Mesothelial cell of epicardium (in vitro differentiated cells): ENCODE measurements around the gene ZXDC. TPM values are rescaled to one million over a fixed set of nuclear protein-coding genes. Genes with fewer than 3 reads are reported as not detected.

Experiments used
- DNase-seq, 2 experiments: peaks; one replicate each; pipeline ENCODE4 v3.0.0; 2021; ENCODE audit warnings: low spot score in 2 of 2; ENCODE audit not compliant: unreplicated experiment in 2 of 2
- H3K27ac Mint-ChIP-seq: 2 replicates; pipeline ENCODE4 v1.8.0; 2021; ENCODE audit warnings: mixed read lengths
- H3K27me3 Mint-ChIP-seq: 2 replicates; pipeline ENCODE4 v1.8.0; 2021; ENCODE audit warnings: low read depth, mixed read lengths
- H3K36me3 Mint-ChIP-seq: 2 replicates; pipeline ENCODE4 v1.8.0; 2021; ENCODE audit warnings: mixed read lengths
- H3K4me1 Mint-ChIP-seq: 2 replicates; pipeline ENCODE4 v1.8.0; 2021; ENCODE audit warnings: mixed read lengths
- H3K4me3 Mint-ChIP-seq: 2 replicates; pipeline ENCODE4 v1.8.0; 2021; ENCODE audit warnings: mild to moderate bottlenecking, moderate library complexity, mixed read lengths
- H3K9me3 Mint-ChIP-seq: 2 replicates; pipeline ENCODE4 v1.8.0; 2021; ENCODE audit warnings: mixed read lengths
- CTCF ChIP-seq: fragments of 200-600 bp; sonication (generic); IDR thresholded peaks from one replicate; pipeline ENCODE4 v1.5.0; 2021; ENCODE audit warnings: antibody characterized with exemption; ENCODE audit not compliant: unreplicated experiment
- total RNA-seq: library from RNA; stranded (reverse); gene quantifications from 3 replicates; pipeline ENCODE4 v1.2.1, GENCODE V29; 2021

The ZXDC gene
- total RNA-seq, 1 donor from 2014 or later = 34.2 TPM

GRCh38 chr3:126473292-126474168, 2.2 kb downstream of the ZXDC start:
- H3K4me1 Mint-ChIP-seq = peaks cover 37% of the 10 kb centered on the region

GRCh38 chr3:126472277-126473006, 3.2 kb downstream of the ZXDC start:
- Mint-ChIP-seq H3K4me1 (peaks cover 37% of the 10 kb centered on the region), H3K9me3 (no peaks in the 10 kb centered on the region), H3K27ac (peak overlapping the region; percentile 33), H3K4me3 (peak overlapping the region; percentile 91), H3K27me3 (no peaks in the 10 kb centered on the region), H3K36me3 (peaks cover 27% of the 10 kb centered on the region)
- no peak for DNase-seq
- no peak for TF ChIP-seq CTCF

More at GRCh38 chr3:126473292-126474168, 2.2 kb downstream of the ZXDC start:
- TF ChIP-seq CTCF = no peak
- Mint-ChIP-seq H3K27me3 (no peaks in the 10 kb centered on the region), H3K27ac (peak overlapping the region; percentile 17), H3K9me3 (no peaks in the 10 kb centered on the region), H3K4me3 (peak overlapping the region; percentile 91), H3K36me3 (peaks cover 20% of the 10 kb centered on the region)
- DNase-seq = no peak

- Mint-ChIP-seq H3K27ac (no peak overlapping the region), H3K4me3 (no peak overlapping the region), H3K27me3 (no peaks in the 10 kb centered on the region), H3K9me3 (no peaks in the 10 kb centered on the region), H3K36me3 (peaks cover 41% of the 10 kb centered on the region), H3K4me1 (peaks cover 28% of the 10 kb centered on the region)
- no peak for TF ChIP-seq CTCF
- no peak for DNase-seq
These were observed 6.2 kb downstream of the ZXDC start for GRCh38 chr3:126469479-126469878.

GRCh38 chr3:126468028-126468891, 7.4 kb downstream of the ZXDC start:
- no peak for DNase-seq
- no peak overlapping the region for H3K27ac Mint-ChIP-seq
- no peak overlapping the region for H3K4me3 Mint-ChIP-seq
- H3K27me3 Mint-ChIP-seq = no peaks in the 10 kb centered on the region
- H3K4me1 Mint-ChIP-seq = peaks cover 16% of the 10 kb centered on the region
- no peak for TF ChIP-seq CTCF
- no peaks in the 10 kb centered on the region for H3K9me3 Mint-ChIP-seq
- peaks cover 46% of the 10 kb centered on the region for H3K36me3 Mint-ChIP-seq

- no peaks in the 10 kb centered on the region for H3K9me3 Mint-ChIP-seq
- no peak overlapping the region for H3K4me3 Mint-ChIP-seq
- DNase-seq = no peak
- peaks cover 9% of the 10 kb centered on the region for H3K4me1 Mint-ChIP-seq
- H3K27ac Mint-ChIP-seq = no peak overlapping the region
- peaks cover 46% of the 10 kb centered on the region for H3K36me3 Mint-ChIP-seq
- H3K27me3 Mint-ChIP-seq = no peaks in the 10 kb centered on the region
- no peak for TF ChIP-seq CTCF
These were observed 8.1 kb downstream of the ZXDC start for GRCh38 chr3:126467611-126467955.
